ENCODE data around the gene SLC45A3. TPM values are rescaled to one million over a fixed set of nuclear protein-coding genes. Genes with fewer than 3 reads are reported as not detected.

Gene SLC45A3
- total and polyA plus RNA-seq, 2 donors (not counting 3 experiments of a cell fraction or from before 2014, with no cell fraction given) = 15.1 to 15.6 TPM

DNA sequence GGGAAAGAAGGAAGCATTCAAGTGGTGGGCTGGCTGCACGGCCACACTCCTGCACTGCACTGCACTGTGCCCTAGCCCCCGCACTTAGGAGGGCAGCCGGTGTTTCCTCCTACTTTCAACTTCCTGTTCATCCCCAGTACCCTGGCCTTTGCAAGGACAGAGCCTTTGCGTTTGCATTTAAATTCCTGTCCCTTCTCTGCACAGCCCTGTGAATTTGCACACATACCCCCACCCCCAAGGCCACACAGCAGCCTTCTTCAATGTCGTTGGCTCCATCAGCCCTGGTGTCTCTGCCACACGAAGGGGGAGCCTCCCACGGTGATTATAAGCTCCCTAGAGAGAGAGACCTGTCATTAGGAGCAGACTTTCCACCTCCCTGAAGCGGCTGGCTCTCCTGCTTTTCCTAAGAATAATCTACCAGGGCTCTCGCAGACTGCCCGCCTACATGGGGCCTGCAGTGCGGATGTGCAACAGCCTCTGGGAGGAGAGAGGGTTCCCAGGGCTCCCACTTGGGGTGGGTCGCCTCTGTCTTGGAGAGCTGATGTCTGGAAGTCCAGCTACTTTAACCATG is 13.2 kb upstream of the SLC45A3 start:
- no peaks in the 10 kb centered on the region for H3K36me3 ChIP-seq (ENCODE audit: control insufficient read depth in 2 of 2, extremely low read depth in 1 of 2, insufficient read depth in 2 of 2, low read length in 2 of 2)
- BruUV-seq (replicated peaks) = no TSS peak
- CTCF ChIA-PET = interaction anchor here (1.1 to 3.0 kb wide), 4 partner anchors 15 to 35 kb away, joined by 3 to 12 read pairs (median 6); no protein-coding TSS in a partner anchor
- no peak overlapping the region for H2AFZ ChIP-seq (ENCODE audit: low read depth, low read length)
- H3K4me3 ChIP-seq (replicated peaks in 1 of 3; ENCODE audit: insufficient read depth in 1 of 3, low read depth in 1 of 3, low read length in 3 of 3) = no peak overlapping the region
- POLR2A ChIA-PET = no interaction called here
- H3K9me3 ChIP-seq (replicated peaks; ENCODE audit: control insufficient read depth, insufficient read depth, low read length) = no peaks in the 10 kb centered on the region
- no peak overlapping the region for H3K4me2 ChIP-seq (ENCODE audit: insufficient read depth, low read length)
- H3K79me2 ChIP-seq (ENCODE audit: control insufficient read depth, insufficient read depth, low read length) = no peaks in the 10 kb centered on the region
- intact Hi-C loops (cut with micrococcal nuclease) = no loop called here
- DNase-seq (ENCODE audit: low read depth, low spot score) = no peak
- no peak for FAIRE-seq
- no peaks in the 10 kb centered on the region for H4K20me1 ChIP-seq (replicated peaks; ENCODE audit: control insufficient read depth, extremely low read depth, insufficient read depth, low read length)
- no peaks in the 10 kb centered on the region for H3K9me1 ChIP-seq (replicated peaks; ENCODE audit: control insufficient read depth, extremely low read depth, insufficient read depth, low read length)
- H3K4me1 ChIP-seq (ENCODE audit: control insufficient read depth, extremely low read depth, insufficient read depth, low read length) = no peaks in the 10 kb centered on the region
- dilution Hi-C loops (cut with MboI; ENCODE audit: extremely low pct_ligation_motif_present, low sequenced_read_pairs) = no loop called here
- no peaks in the 10 kb centered on the region for H3K27me3 ChIP-seq (ENCODE audit: control insufficient read depth in 2 of 2, insufficient read depth in 2 of 2, low read length in 2 of 2)
- no peak overlapping the region for H3K27ac ChIP-seq (ENCODE audit: insufficient read depth, low read depth, low read length)
- H3K9ac ChIP-seq (replicated peaks; ENCODE audit: extremely low read depth, insufficient read depth, low read length) = no peak overlapping the region
- TF ChIP-seq POLR2AphosphoS5 (IDR thresholded peaks at IDR 0.05; ENCODE audit: insufficient read depth, low read depth, low read length) = no peak
- TF ChIP-seq MYC (IDR thresholded peaks at IDR 0.05; ENCODE audit: low read depth, low read length) = no peak
- no peak for TF ChIP-seq EZH2 (IDR thresholded peaks at IDR 0.05; ENCODE audit: borderline replicate concordance, low read depth, low read length, severe bottlenecking)
- TF ChIP-seq FOS (IDR thresholded peaks at IDR 0.05; ENCODE audit: borderline replicate concordance, insufficient read depth, low read length) = no peak
- no peak for TF ChIP-seq POLR2A (IDR thresholded peaks at IDR 0.05; ENCODE audit: low read depth, low read length)
- TF ChIP-seq, protein P1, sequence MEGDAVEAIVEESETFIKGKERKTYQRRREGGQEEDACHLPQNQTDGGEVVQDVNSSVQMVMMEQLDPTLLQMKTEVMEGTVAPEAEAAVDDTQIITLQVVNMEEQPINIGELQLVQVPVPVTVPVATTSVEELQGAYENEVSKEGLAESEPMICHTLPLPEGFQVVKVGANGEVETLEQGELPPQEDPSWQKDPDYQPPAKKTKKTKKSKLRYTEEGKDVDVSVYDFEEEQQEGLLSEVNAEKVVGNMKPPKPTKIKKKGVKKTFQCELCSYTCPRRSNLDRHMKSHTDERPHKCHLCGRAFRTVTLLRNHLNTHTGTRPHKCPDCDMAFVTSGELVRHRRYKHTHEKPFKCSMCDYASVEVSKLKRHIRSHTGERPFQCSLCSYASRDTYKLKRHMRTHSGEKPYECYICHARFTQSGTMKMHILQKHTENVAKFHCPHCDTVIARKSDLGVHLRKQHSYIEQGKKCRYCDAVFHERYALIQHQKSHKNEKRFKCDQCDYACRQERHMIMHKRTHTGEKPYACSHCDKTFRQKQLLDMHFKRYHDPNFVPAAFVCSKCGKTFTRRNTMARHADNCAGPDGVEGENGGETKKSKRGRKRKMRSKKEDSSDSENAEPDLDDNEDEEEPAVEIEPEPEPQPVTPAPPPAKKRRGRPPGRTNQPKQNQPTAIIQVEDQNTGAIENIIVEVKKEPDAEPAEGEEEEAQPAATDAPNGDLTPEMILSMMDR (IDR thresholded peaks at IDR 0.05; ENCODE audit: extremely low read depth in 1 of 2, insufficient read depth in 1 of 2, low read depth in 1 of 2, low read length in 2 of 2) = no peak
- TF ChIP-seq GATA2 (IDR thresholded peaks at IDR 0.05; ENCODE audit: insufficient read depth, insufficient read length, low read depth, low read length) = no peak
- no peak for TF ChIP-seq JUN (IDR thresholded peaks at IDR 0.05; ENCODE audit: borderline replicate concordance, insufficient read depth, insufficient read length, low read depth)
- TF ChIP-seq MAX (IDR thresholded peaks at IDR 0.05; ENCODE audit: insufficient read depth, insufficient read length) = no peak

All from endothelial cell of umbilical vein (primary cell).